IMR-90 (cell line): Measurements from ENCODE around the gene KCNMA1. TPM values are rescaled to one million over a fixed set of nuclear protein-coding genes. Genes with fewer than 3 reads are reported as not detected.

ENCODE experiments used
- ATAC-seq: fragments of 200-7000 bp; cut with Tn5 transposase; 2 replicates; pipeline ENCODE4 v1.9.1; 2020; ENCODE audit warnings: low read depth, mild to moderate bottlenecking, moderate library complexity
- BruUV-seq: library from RNA; stranded (reverse); fragments of 400-500 nt; replicated peaks from 2 replicates; lab custom pipeline; 2021; lab: Mats Ljungman, UMichigan
- CTCF ChIA-PET: fragments of 300-600 bp; formaldehyde crosslinking; extraction: SDS; loops from one replicate; lab custom pipeline; 2021; ENCODE audit warnings: antibody characterized with exemption; lab: Yijun Ruan, JAX
- POLR2A ChIA-PET: fragments of 300-600 bp; sonication (Branson Sonifier 250); formaldehyde crosslinking; loops from one replicate; lab custom pipeline; 2022; ENCODE audit warnings: antibody characterized with exemption; ENCODE audit not compliant: unreplicated experiment; lab: Charles Lee
- DNase-seq: peaks from one replicate; pipeline ENCODE4 v3.0.0; 2013
- H2AFZ ChIP-seq: replicated peaks from 2 replicates; pipeline ENCODE3; 2013; ENCODE audit warnings: low read length, mild to moderate bottlenecking; ENCODE audit not compliant: poor library complexity
- H2AK5ac ChIP-seq: 2 replicates; pipeline ENCODE4 v1.6.1; 2013; ENCODE audit warnings: low read depth, low read length, inconsistent platforms
- H2AK9ac ChIP-seq: replicated peaks from 2 replicates; pipeline ENCODE3; 2013; ENCODE audit warnings: mild to moderate bottlenecking, low read depth, low read length, moderate library complexity; ENCODE audit not compliant: poor library complexity
- H2BK120ac ChIP-seq: 2 replicates; pipeline ENCODE4 v1.6.1; 2013; ENCODE audit warnings: low read depth, low read length, inconsistent platforms
- H2BK15ac ChIP-seq: 3 replicates; pipeline ENCODE4 v1.6.1; 2013; ENCODE audit warnings: low read depth, low read length, inconsistent platforms
- H2BK20ac ChIP-seq: 2 replicates; pipeline ENCODE4 v1.6.1; 2013; ENCODE audit warnings: low read depth, mild to moderate bottlenecking, inconsistent platforms, low read length, moderate library complexity
- H2BK5ac ChIP-seq: 2 replicates; pipeline ENCODE4 v1.6.1; 2013; ENCODE audit warnings: mild to moderate bottlenecking, low read depth, low read length, inconsistent platforms; ENCODE audit not compliant: poor library complexity, severe bottlenecking
- H3K14ac ChIP-seq: replicated peaks from 2 replicates; pipeline ENCODE4 v1.6.1; 2013; ENCODE audit warnings: low read depth, low read length, inconsistent platforms
- H3K18ac ChIP-seq: 2 replicates; pipeline ENCODE4 v1.6.1; 2013; ENCODE audit warnings: low read depth, low read length, control low read depth
- H3K23ac ChIP-seq: 2 replicates; pipeline ENCODE4 v1.6.1; 2013; ENCODE audit warnings: low read depth, low read length, inconsistent platforms
- H3K27ac ChIP-seq: 2 replicates; pipeline ENCODE4 v1.5.1; 2013; ENCODE audit warnings: mild to moderate bottlenecking, control low read depth, low read length; ENCODE audit not compliant: insufficient read depth
- H3K27me3 ChIP-seq: 2 replicates; pipeline ENCODE4 v1.6.1; 2013; ENCODE audit warnings: low read length; ENCODE audit not compliant: control insufficient read depth, insufficient read depth
- H3K36me3 ChIP-seq: 2 replicates; pipeline ENCODE4 v1.6.1; 2013; ENCODE audit warnings: low read length, mixed read lengths; ENCODE audit not compliant: control insufficient read depth, insufficient read depth
- H3K4ac ChIP-seq: 2 replicates; pipeline ENCODE4 v1.6.1; 2013; ENCODE audit warnings: low read depth, low read length, inconsistent platforms
- H3K4me1 ChIP-seq: 2 replicates; pipeline ENCODE4 v1.6.1; 2013; ENCODE audit warnings: low read length, mixed read lengths; ENCODE audit not compliant: control insufficient read depth, insufficient read depth
- H3K4me2 ChIP-seq: 2 replicates; pipeline ENCODE4 v1.6.1; 2013; ENCODE audit warnings: low read depth, mild to moderate bottlenecking, control low read depth, low read length, moderate library complexity
- H3K4me3 ChIP-seq: 2 replicates; pipeline ENCODE4 v1.5.1; 2013; ENCODE audit warnings: low read depth, mild to moderate bottlenecking, control low read depth, low read length, moderate library complexity; ENCODE audit not compliant: insufficient read depth
- H3K56ac ChIP-seq: 2 replicates; pipeline ENCODE4 v1.6.1; 2013; ENCODE audit warnings: low read length, inconsistent platforms; ENCODE audit not compliant: insufficient read depth; ENCODE audit errors: extremely low read depth
- H3K79me1 ChIP-seq, 2 experiments: 2 replicates each; pipeline ENCODE4 v1.6.1; 2013; ENCODE audit warnings: low read length in 2 of 2, inconsistent platforms in 1 of 2, low read depth in 1 of 2
- H3K9ac ChIP-seq: 2 replicates; pipeline ENCODE4 v1.6.1; 2013; ENCODE audit warnings: low read depth, low read length, control low read depth
- H3K9me1 ChIP-seq: 2 replicates; pipeline ENCODE4 v1.6.1; 2013; ENCODE audit warnings: low read length, inconsistent platforms; ENCODE audit not compliant: insufficient read depth
- H3K9me3 ChIP-seq: 2 replicates; pipeline ENCODE4 v1.6.1; 2013; ENCODE audit warnings: low read length; ENCODE audit not compliant: control insufficient read depth, insufficient read depth
- H4K20me1 ChIP-seq: 2 replicates; pipeline ENCODE4 v1.6.1; 2013; ENCODE audit warnings: low read length, inconsistent platforms; ENCODE audit not compliant: insufficient read depth
- H4K5ac ChIP-seq: 2 replicates; pipeline ENCODE4 v1.6.1; 2013; ENCODE audit warnings: mild to moderate bottlenecking, low read depth, low read length, control low read depth
- H4K8ac ChIP-seq, 2 experiments: 2 replicates each; pipeline ENCODE4 v1.6.1; 2013; ENCODE audit warnings: low read depth in 2 of 2, low read length in 2 of 2, control low read depth in 1 of 2, inconsistent platforms in 1 of 2
- H4K91ac ChIP-seq: 2 replicates; pipeline ENCODE4 v1.6.1; 2013; ENCODE audit warnings: low read depth, low read length, inconsistent platforms; ENCODE audit not compliant: insufficient read depth
- CEBPB ChIP-seq: IDR thresholded peaks from 2 replicates; pipeline ENCODE4 v1.6.1; 2012; ENCODE audit warnings: low read depth, low read length, improper control_type of control experiment
- CHD1 ChIP-seq: IDR thresholded peaks from 2 replicates; pipeline ENCODE4 v1.6.1; 2012; ENCODE audit warnings: low read depth, low read length, improper control_type of control experiment
- CTCF ChIP-seq: conservative IDR thresholded peaks from 2 replicates; pipeline ENCODE4 v1.5.1; 2012; ENCODE audit warnings: mild to moderate bottlenecking, low read depth, low read length, improper control_type of control experiment
- ELK1 ChIP-seq: fragments of 150-350 bp; IDR thresholded peaks from 2 replicates; pipeline ENCODE4 v1.6.1; 2016; ENCODE audit warnings: low read depth, mild to moderate bottlenecking, low read length, moderate library complexity, borderline replicate concordance
- FOS ChIP-seq: fragments of 150-350 bp; IDR thresholded peaks from 2 replicates; pipeline ENCODE4 v1.6.1; 2016; ENCODE audit warnings: low read depth, low read length
- MXI1 ChIP-seq: IDR thresholded peaks from 2 replicates; pipeline ENCODE4 v1.6.1; 2012; ENCODE audit warnings: low read depth, mild to moderate bottlenecking, low read length, moderate library complexity, borderline replicate concordance
- POLR2A ChIP-seq: IDR thresholded peaks from 2 replicates; pipeline ENCODE4 v1.6.1; 2012; ENCODE audit warnings: mild to moderate bottlenecking, low read depth, low read length
- RFX5 ChIP-seq: IDR thresholded peaks from 2 replicates; pipeline ENCODE4 v1.8.0; 2012; ENCODE audit warnings: low read depth, mild to moderate bottlenecking, low read length, moderate library complexity
- WGBS, 2 experiments: methylation state at CpG; one replicate each; pipeline versions ENCODE4 v1.1.5 to v1.1.7; 2013; ENCODE audit warnings: missing lambda C conversion rate in 2 of 2; ENCODE audit not compliant: insufficient read length in 1 of 2; ENCODE audit errors: extremely low coverage in 2 of 2; 5-methylcytosine and 5-hydroxymethylcytosine counted together
- dilution Hi-C: fragments of 300-500 bp; cut with HindIII; formaldehyde crosslinking; loops from one replicate; pipeline ENCODE4 v1.14.3; 2018; ENCODE audit warnings: low sequenced_read_pairs; ENCODE audit not compliant: unreplicated experiment
- in situ Hi-C: fragments of 300-500 bp; cut with MboI; formaldehyde crosslinking; loops from 3 replicates; pipeline ENCODE4 v1.14.3; 2019; ENCODE audit warnings: low sequenced_read_pairs, inconsistent platforms, mixed read lengths
- intact Hi-C: fragments of 100-400 bp; cut with micrococcal nuclease; formaldehyde crosslinking; loops from 2 replicates; pipeline ENCODE4 v1.10.0; 2022
- polyA plus RNA-seq, 3 experiments: library from polyadenylated mRNA; depleted of rRNA; stranded (reverse); fragments of >200 nt; gene quantifications; 2 replicates each; pipeline ENCODE4 v1.2.3, GENCODE V29; 2012; ENCODE audit warnings: low replicate concordance in 1 of 3
- total RNA-seq: library from RNA; depleted of rRNA; stranded (reverse); fragments of >200 nt; gene quantifications from 2 replicates; pipeline ENCODE4 v1.2.3, GENCODE V29; 2012

The KCNMA1 gene
- total and polyA plus RNA-seq, 2 of the 4 experiments (the other 2 are of a cell fraction): 25.6 to 29.6 TPM

- no peak for DNase-seq
- ChIA-PET CTCF (no interaction called here), POLR2A (no interaction called here)
- Histone ChIP-seq H2BK120ac (no peak overlapping the region), H3K4me2 (no peak overlapping the region), H3K9ac (no peak overlapping the region), H4K20me1 (no peaks in the 10 kb centered on the region), H3K23ac (no peak overlapping the region), H3K79me1 (no peaks in the 10 kb centered on the region), H3K4me1 (no peaks in the 10 kb centered on the region), H4K8ac (no peak overlapping the region), H2BK20ac (no peak overlapping the region), H3K18ac (no peak overlapping the region), H3K9me1 (peaks cover 4% of the 10 kb centered on the region; the same call in 1 of the 2 replicates), H2AK9ac (no peak overlapping the region), H3K27me3 (no peaks in the 10 kb centered on the region), H3K36me3 (no peaks in the 10 kb centered on the region), H3K56ac (no peak overlapping the region), H3K9me3 (no peaks in the 10 kb centered on the region), H3K4ac (no peak overlapping the region), H3K4me3 (no peak overlapping the region), H3K27ac (no peak overlapping the region), H2AFZ (no peak overlapping the region), H4K5ac (no peak overlapping the region), H2AK5ac (no peak overlapping the region), H2BK5ac (no peak overlapping the region), H4K91ac (no peak overlapping the region), H2BK15ac (no peak overlapping the region), H3K14ac (no peak overlapping the region)
- intact Hi-C loops (no loop called here), dilution Hi-C loops (no loop called here), in situ Hi-C loops (no loop called here)
- BruUV-seq: no TSS peak
- WGBS, 2 experiments: no CpG with 5 or more reads among the region's 2 CpGs
- TF ChIP-seq POLR2A (no peak), RFX5 (no peak), MXI1 (no peak), CTCF (no peak), ELK1 (no peak), FOS (no peak), CHD1 (no peak), CEBPB (no peak)
- no peak for ATAC-seq
These were observed 731.4 kb downstream of the KCNMA1 start for GRCh38 chr10:76906256-76906655.
